SU-DHL-6 (cell line): ENCODE data around the gene SPAG8.

Experiments used
- H2AFZ ChIP-seq: fragments of 200-600 bp; sonication (generic); 2 replicates; pipeline ENCODE4 v1.6.1; 2014; ENCODE audit warnings: low read depth, mild to moderate bottlenecking, moderate library complexity, mixed read lengths, antibody characterized with exemption, low read length; ENCODE audit not compliant: severe bottlenecking
- H3F3A ChIP-seq: fragments of 200-600 bp; shearing (Covaris generic); 2 replicates; pipeline ENCODE4 v1.6.0; 2016; ENCODE audit warnings: antibody characterized with exemption, mild to moderate bottlenecking; ENCODE audit not compliant: insufficient read depth
- H3K27ac ChIP-seq: fragments of 200-600 bp; sonication (generic); 2 replicates; pipeline ENCODE4 v1.5.1; 2016; ENCODE audit warnings: low read depth, mild to moderate bottlenecking, low read length, moderate library complexity, mixed read lengths
- H3K27me3 ChIP-seq: fragments of 200-600 bp; sonication (generic), shearing (Covaris generic); 2 replicates; pipeline ENCODE4 v1.6.0; 2014; ENCODE audit warnings: mild to moderate bottlenecking, low read length
- H3K36me3 ChIP-seq: fragments of 200-600 bp; sonication (generic); 2 replicates; pipeline ENCODE4 v1.6.1; 2014; ENCODE audit warnings: mild to moderate bottlenecking, low read length, mixed read lengths
- H3K4me2 ChIP-seq: fragments of 300-600, 200-600 bp; shearing (Covaris generic), sonication (generic); 2 replicates; pipeline ENCODE4 v1.6.0; 2014; ENCODE audit warnings: low read length, low read depth, mild to moderate bottlenecking; ENCODE audit not compliant: poor library complexity, severe bottlenecking
- H3K4me3 ChIP-seq: fragments of 200-600 bp; sonication (generic); 2 replicates; pipeline ENCODE4 v1.5.1; 2014; ENCODE audit warnings: antibody characterized with exemption, low read length, mild to moderate bottlenecking, mixed read lengths; ENCODE audit not compliant: insufficient read depth, poor library complexity, severe bottlenecking
- H3K79me2 ChIP-seq: fragments of 200-600 bp; sonication (generic); 2 replicates; pipeline ENCODE4 v1.6.1; 2014; ENCODE audit warnings: mild to moderate bottlenecking, low read length, moderate library complexity; ENCODE audit not compliant: insufficient read depth
- H3K9ac ChIP-seq: fragments of 200-600 bp; sonication (generic); 2 replicates; pipeline ENCODE4 v1.7.0; 2014; ENCODE audit warnings: mild to moderate bottlenecking, low read length
- H3K9me2 ChIP-seq: fragments of 200-600 bp; sonication (generic); replicated peaks from 2 replicates; pipeline ENCODE4 v1.6.1; 2014; ENCODE audit warnings: low read length; ENCODE audit not compliant: insufficient read depth
- H3K9me3 ChIP-seq: fragments of 200-600 bp; sonication (generic); 2 replicates; pipeline ENCODE4 v1.6.1; 2014; ENCODE audit warnings: low read length, mixed read lengths; ENCODE audit not compliant: insufficient read depth
- H4K20me1 ChIP-seq: fragments of 200-600 bp; sonication (generic); 2 replicates; pipeline ENCODE4 v1.6.1; 2014; ENCODE audit warnings: low read depth, mild to moderate bottlenecking, antibody characterized with exemption, low read length, moderate library complexity, mixed read lengths
- EZH2phosphoT487 ChIP-seq: fragments of 200-600 bp; sonication (generic), shearing (Covaris generic); conservative IDR thresholded peaks from 2 replicates; pipeline ENCODE4 v1.6.1; 2018; ENCODE audit warnings: mild to moderate bottlenecking, antibody characterized with exemption, low read length, moderate library complexity, mixed read lengths
- TF ChIP-seq, protein P1 (sequence below): fragments of 200-600 bp; sonication (generic); IDR thresholded peaks from one replicate; pipeline ENCODE4 v1.5.1; 2017; ENCODE audit warnings: antibody characterized with exemption, mild to moderate bottlenecking, low read length, moderate library complexity; ENCODE audit not compliant: insufficient read depth, poor library complexity, severe bottlenecking

SPAG8 gene

DNA sequence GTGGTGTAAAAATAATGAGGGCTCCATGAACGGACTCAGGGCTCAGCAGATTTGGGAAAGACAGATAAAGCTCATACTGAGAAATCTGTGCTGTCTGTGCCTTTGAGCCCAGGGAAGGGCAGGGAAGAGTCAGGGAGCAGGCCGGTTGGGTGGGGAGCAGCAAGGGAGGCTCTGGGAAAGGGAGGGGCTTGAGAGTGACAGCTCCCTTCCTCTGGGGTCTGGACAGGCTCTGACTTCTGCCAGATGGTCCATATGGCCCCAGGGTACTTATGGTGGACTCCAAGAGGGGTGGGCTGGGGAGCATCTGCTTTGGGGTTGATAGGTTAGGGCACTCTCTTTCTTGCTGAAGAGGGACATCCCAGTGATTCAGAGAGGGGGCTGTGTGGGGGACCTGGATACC, 18.6 kb downstream of the SPAG8 start:
- H2AFZ ChIP-seq, result no peak overlapping the region
- H3K9ac ChIP-seq, result no peak overlapping the region
- no peak overlapping the region for H3K27ac ChIP-seq
- H3K9me2 ChIP-seq, result no peaks in the 10 kb centered on the region
- H4K20me1 ChIP-seq, result no peaks in the 10 kb centered on the region
- H3K79me2 ChIP-seq, result no peaks in the 10 kb centered on the region
- H3K4me2 ChIP-seq, result no peak overlapping the region
- TF ChIP-seq, protein P1, sequence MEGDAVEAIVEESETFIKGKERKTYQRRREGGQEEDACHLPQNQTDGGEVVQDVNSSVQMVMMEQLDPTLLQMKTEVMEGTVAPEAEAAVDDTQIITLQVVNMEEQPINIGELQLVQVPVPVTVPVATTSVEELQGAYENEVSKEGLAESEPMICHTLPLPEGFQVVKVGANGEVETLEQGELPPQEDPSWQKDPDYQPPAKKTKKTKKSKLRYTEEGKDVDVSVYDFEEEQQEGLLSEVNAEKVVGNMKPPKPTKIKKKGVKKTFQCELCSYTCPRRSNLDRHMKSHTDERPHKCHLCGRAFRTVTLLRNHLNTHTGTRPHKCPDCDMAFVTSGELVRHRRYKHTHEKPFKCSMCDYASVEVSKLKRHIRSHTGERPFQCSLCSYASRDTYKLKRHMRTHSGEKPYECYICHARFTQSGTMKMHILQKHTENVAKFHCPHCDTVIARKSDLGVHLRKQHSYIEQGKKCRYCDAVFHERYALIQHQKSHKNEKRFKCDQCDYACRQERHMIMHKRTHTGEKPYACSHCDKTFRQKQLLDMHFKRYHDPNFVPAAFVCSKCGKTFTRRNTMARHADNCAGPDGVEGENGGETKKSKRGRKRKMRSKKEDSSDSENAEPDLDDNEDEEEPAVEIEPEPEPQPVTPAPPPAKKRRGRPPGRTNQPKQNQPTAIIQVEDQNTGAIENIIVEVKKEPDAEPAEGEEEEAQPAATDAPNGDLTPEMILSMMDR, result no peak
- no peak for TF ChIP-seq EZH2phosphoT487
- no peaks in the 10 kb centered on the region for H3K27me3 ChIP-seq
- H3F3A ChIP-seq, result no peaks in the 10 kb centered on the region
- no peak overlapping the region for H3K4me3 ChIP-seq
- H3K9me3 ChIP-seq, result no peaks in the 10 kb centered on the region
- no peaks in the 10 kb centered on the region for H3K36me3 ChIP-seq

DNA sequence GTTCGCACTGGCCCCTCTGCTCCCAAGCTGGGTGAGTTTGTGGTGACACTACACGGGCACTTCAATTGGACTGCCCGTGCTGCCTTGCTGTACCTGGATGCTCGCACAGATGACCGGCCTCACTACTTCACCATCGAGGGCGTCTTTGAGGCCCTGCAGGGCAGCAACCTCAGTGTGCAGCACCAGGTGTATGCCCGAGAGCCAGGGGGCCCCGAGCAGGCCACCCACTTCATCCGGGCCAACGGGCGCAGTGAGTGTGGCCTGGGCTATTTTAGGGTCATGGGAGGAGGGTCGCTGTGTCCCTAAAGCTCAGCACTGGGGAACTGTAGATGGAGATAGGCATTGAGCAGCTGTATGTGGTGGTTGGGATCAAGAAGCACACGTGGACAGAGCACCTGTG, 19.2 kb downstream of the SPAG8 start:
- H4K20me1 ChIP-seq, result no peaks in the 10 kb centered on the region
- no peaks in the 10 kb centered on the region for H3K9me3 ChIP-seq
- no peaks in the 10 kb centered on the region for H3K27me3 ChIP-seq
- no peaks in the 10 kb centered on the region for H3F3A ChIP-seq
- H3K79me2 ChIP-seq, result no peaks in the 10 kb centered on the region
- H3K9me2 ChIP-seq, result no peaks in the 10 kb centered on the region
- no peak overlapping the region for H3K9ac ChIP-seq
- no peak for TF ChIP-seq EZH2phosphoT487
- H3K4me2 ChIP-seq, result no peak overlapping the region
- H3K4me3 ChIP-seq, result no peak overlapping the region
- no peak overlapping the region for H2AFZ ChIP-seq
- H3K36me3 ChIP-seq, result no peaks in the 10 kb centered on the region
- H3K27ac ChIP-seq, result no peak overlapping the region

DNA sequence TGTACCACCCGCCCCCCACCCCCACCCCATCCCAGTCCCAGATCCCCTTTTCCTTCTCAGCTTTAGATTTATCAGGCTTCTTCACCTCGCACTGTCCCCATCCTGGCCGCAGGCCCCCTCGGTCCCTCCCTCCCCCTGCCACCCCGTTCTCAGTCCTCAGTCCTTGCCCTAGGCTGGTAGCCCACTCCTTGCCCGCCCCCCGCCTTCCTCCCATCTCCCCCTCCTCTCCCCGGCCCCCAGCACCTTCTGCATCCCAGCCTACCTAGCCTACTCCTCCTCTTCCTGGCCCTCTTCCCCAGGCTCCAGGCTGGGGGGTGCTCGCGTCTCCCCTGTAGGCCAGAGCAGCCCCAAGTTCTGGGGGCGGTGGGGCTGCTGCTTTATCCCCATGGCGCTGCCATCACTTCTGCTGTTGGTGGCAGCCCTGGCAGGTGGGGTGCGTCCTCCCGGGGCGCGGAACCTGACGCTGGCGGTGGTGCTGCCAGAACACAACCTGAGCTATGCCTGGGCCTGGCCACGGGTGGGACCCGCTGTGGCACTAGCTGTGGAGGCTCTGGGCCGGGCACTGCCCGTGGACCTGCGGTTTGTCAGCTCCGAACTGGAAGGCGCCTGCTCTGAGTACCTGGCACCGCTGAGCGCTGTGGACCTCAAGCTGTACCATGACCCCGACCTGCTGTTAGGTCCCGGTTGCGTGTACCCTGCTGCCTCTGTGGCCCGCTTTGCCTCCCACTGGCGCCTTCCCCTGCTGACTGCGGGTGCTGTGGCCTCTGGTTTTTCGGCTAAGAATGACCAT, 19.8 kb downstream of the SPAG8 start:
- Histone ChIP-seq H3K9me2 (no peaks in the 10 kb centered on the region), H3K79me2 (no peaks in the 10 kb centered on the region), H3K27me3 (no peaks in the 10 kb centered on the region), H3K9ac (no peak overlapping the region), H3K4me3 (no peak overlapping the region), H4K20me1 (no peaks in the 10 kb centered on the region), H3K27ac (no peak overlapping the region), H3K4me2 (no peak overlapping the region), H3F3A (no peaks in the 10 kb centered on the region), H2AFZ (no peak overlapping the region), H3K9me3 (no peaks in the 10 kb centered on the region), H3K36me3 (no peaks in the 10 kb centered on the region)
- TF ChIP-seq, protein P1, result no peak
- TF ChIP-seq EZH2phosphoT487, result no peak

DNA sequence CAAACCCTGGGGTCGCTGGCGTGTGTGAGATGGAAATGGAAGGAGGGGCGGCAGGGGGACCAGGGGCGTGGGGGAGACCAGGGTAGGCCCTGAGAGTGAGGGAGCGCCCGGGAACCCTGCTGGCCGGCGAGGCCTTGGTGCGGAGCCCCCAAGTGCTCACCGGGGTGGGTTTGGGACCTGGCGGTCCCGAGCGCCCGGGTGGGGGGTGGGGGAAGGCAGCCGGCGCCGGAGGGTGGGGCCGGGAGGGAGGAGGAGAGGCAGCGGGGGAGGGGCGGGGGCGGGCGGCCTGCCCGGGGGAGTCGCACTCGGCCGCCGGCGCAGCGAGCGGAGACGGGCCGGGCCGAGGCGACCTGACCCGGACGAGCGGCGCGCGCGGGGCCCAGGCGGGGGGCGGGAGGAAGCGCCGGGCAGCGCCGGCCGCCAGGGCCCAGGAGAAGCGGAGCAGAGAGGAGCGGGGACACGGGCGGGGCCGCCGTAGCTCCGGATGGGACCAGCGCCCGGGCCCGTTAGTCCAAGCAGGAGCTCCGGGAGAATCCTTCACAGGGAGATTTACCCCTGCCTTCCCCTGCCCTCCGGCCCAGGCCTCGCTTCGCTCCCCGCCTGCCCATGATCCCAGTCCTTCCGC, 20.7 kb downstream of the SPAG8 start, which contains the start of gene NPR2:
Gene NPR2, plus strand, starts transcription at position 295 of the 625 bp plus-strand sequence. CDS start 818 bp downstream, outside the sequence.
- Histone ChIP-seq H4K20me1 (no peaks in the 10 kb centered on the region), H3F3A (no peaks in the 10 kb centered on the region), H3K4me2 (no peak within 1 kb of the TSS), H3K9me3 (no peaks in the 10 kb centered on the region), H3K79me2 (no peaks in the 10 kb centered on the region), H2AFZ (no peak within 1 kb of the TSS), H3K9me2 (no peaks in the 10 kb centered on the region), H3K36me3 (no peaks in the 10 kb centered on the region), H3K27me3 (no peaks in the 10 kb centered on the region), H3K9ac (no peak within 1 kb of the TSS), H3K4me3 (no peak within 1 kb of the TSS), H3K27ac (no peak within 1 kb of the TSS)
- TF ChIP-seq, protein P1, result no peak
- no peak for TF ChIP-seq EZH2phosphoT487
